ENCODE measurements around the gene NFE2L2. TPM values are rescaled to one million over a fixed set of nuclear protein-coding genes. Genes with fewer than 3 reads are reported as not detected.

Gene NFE2L2
- total RNA-seq, 1 experiment from 2014 or later = 24.2 TPM

DNA sequence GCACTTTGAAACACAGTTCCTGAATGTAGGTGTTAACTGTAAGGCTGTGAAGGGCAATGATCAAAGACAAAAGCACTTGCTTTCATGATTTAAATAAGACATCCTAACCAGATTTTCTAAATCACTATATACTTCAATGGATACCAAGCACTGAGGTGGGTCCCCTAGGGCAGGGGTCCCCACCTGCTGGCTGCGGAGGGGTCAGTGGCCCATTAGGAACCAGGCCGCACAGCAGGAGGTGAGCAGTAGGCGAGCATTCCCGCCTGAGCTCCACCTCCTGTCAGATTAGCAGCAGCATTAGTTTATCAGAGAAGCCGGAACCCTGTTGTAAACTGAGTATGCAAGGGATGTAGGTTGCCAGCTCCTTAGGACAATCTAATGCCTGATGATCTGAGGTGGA, 7.1 kb downstream of the NFE2L2 start:
- H4K20me1 ChIP-seq (ENCODE audit: low read length) = peaks cover 87% of the 10 kb centered on the region
- H3K27ac ChIP-seq (ENCODE audit: low read length) = no peak overlapping the region
- intact Hi-C loops (cut with micrococcal nuclease) = no loop called here
- no peaks in the 10 kb centered on the region for H3F3A ChIP-seq (ENCODE audit: low read length, unreplicated experiment)
- no peak overlapping the region for H3K9ac ChIP-seq (ENCODE audit: low read length)
- H3K4me3 ChIP-seq (ENCODE audit: low read length) = no peak overlapping the region
- POLR2A ChIA-PET (ENCODE audit: unreplicated experiment) = interaction anchor here (0.5 kb wide), 1 partner anchor 76 kb away, joined by 5 read pairs; no protein-coding TSS in a partner anchor
- H3K4me2 ChIP-seq (ENCODE audit: low read length) = no peak overlapping the region
- no peaks in the 10 kb centered on the region for H3K27me3 ChIP-seq (ENCODE audit: low read length)
- peaks cover 100% of the 10 kb centered on the region for H3K79me2 ChIP-seq (ENCODE audit: low read length)
- DNase-seq (no peak), ATAC-seq (no peak)
- H3K36me3 ChIP-seq (ENCODE audit: low read depth, low read length) = peaks cover 17% of the 10 kb centered on the region; the same call in 1 of the 2 replicates
- TF ChIP-seq EZH2 (IDR thresholded peaks at IDR 0.05; ENCODE audit: low read length, unreplicated experiment) (no peak), EZH2phosphoT487 (IDR thresholded peaks at IDR 0.05; ENCODE audit: borderline replicate concordance, low read length) (no peak)
- H3K4me1 ChIP-seq (ENCODE audit: insufficient read depth, low read length) = peaks cover 20% of the 10 kb centered on the region
- no peaks in the 10 kb centered on the region for H3K9me2 ChIP-seq (replicated peaks; ENCODE audit: low read length)
- no peak overlapping the region for H2AFZ ChIP-seq (ENCODE audit: low read length)
- CTCF ChIA-PET = no interaction called here
- no peaks in the 10 kb centered on the region for H3K9me3 ChIP-seq (ENCODE audit: low read length)
- BruUV-seq (replicated peaks) = no TSS peak

DNA sequence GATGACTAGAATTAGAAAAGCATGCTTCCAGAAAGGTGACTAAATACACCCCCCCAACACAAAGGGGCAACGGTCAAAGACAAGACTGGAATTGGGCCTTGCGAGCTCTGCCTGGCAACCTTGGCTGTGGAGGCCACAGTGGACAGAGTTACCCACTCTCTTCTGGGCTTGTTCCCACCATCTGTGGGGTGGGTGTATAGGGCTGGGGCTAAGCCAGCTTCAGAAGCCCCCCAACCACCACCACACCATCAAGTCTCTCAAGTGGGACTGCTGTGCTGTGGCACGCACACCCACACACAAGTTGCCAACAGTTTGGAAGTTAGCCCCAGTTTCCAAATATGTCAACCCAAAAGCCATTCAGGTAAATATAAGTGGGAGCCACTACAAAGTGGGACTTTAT, 7.8 kb downstream of the NFE2L2 start:
- H3K4me3 ChIP-seq (ENCODE audit: low read length) = no peak overlapping the region
- DNase-seq (no peak), ATAC-seq (no peak)
- peaks cover 18% of the 10 kb centered on the region for H3K4me1 ChIP-seq (ENCODE audit: insufficient read depth, low read length)
- no peak for TF ChIP-seq EZH2phosphoT487 (IDR thresholded peaks at IDR 0.05; ENCODE audit: borderline replicate concordance, low read length)
- no peak for TF ChIP-seq EZH2 (IDR thresholded peaks at IDR 0.05; ENCODE audit: low read length, unreplicated experiment)
- BruUV-seq (replicated peaks) = no TSS peak
- intact Hi-C loops (cut with micrococcal nuclease) = no loop called here
- H3K9me2 ChIP-seq (replicated peaks; ENCODE audit: low read length) = no peaks in the 10 kb centered on the region
- H3K36me3 ChIP-seq (ENCODE audit: low read depth, low read length) = peaks cover 17% of the 10 kb centered on the region; the same call in 1 of the 2 replicates
- H3K4me2 ChIP-seq (ENCODE audit: low read length) = no peak overlapping the region
- no peak overlapping the region for H3K27ac ChIP-seq (ENCODE audit: low read length)
- no peak overlapping the region for H3K9ac ChIP-seq (ENCODE audit: low read length)
- peaks cover 100% of the 10 kb centered on the region for H3K79me2 ChIP-seq (ENCODE audit: low read length)
- ChIA-PET CTCF (no interaction called here), POLR2A (ENCODE audit: unreplicated experiment) (no interaction called here)
- no peaks in the 10 kb centered on the region for H3K27me3 ChIP-seq (ENCODE audit: low read length)
- H4K20me1 ChIP-seq (ENCODE audit: low read length) = peaks cover 85% of the 10 kb centered on the region
- no peaks in the 10 kb centered on the region for H3F3A ChIP-seq (ENCODE audit: low read length, unreplicated experiment)
- H3K9me3 ChIP-seq (ENCODE audit: low read length) = no peaks in the 10 kb centered on the region
- H2AFZ ChIP-seq (ENCODE audit: low read length) = no peak overlapping the region

DNA sequence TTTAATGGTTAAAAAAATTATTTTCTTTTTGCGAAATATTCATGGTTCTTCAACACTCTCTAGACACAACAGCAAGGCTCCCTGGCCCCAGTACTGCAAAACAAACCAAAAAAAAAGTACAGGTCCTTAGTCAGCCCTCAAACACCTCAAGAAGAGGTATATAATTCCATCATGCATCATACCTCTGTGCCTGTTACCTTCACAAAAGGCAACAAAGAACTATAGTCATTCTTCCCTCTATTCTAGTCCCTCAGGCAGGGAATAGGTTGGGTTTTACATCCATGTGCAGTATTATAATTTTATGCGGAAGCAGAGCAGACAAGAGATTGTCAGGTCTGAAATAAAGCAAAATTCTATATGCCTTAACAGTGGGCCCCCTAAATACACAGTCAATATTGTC, 8.5 kb downstream of the NFE2L2 start:
- CTCF ChIA-PET = interaction anchor here (0.6 kb wide), 1 partner anchor 29 kb away, joined by 9 read pairs; no protein-coding TSS in a partner anchor
- TF ChIP-seq, protein P1, sequence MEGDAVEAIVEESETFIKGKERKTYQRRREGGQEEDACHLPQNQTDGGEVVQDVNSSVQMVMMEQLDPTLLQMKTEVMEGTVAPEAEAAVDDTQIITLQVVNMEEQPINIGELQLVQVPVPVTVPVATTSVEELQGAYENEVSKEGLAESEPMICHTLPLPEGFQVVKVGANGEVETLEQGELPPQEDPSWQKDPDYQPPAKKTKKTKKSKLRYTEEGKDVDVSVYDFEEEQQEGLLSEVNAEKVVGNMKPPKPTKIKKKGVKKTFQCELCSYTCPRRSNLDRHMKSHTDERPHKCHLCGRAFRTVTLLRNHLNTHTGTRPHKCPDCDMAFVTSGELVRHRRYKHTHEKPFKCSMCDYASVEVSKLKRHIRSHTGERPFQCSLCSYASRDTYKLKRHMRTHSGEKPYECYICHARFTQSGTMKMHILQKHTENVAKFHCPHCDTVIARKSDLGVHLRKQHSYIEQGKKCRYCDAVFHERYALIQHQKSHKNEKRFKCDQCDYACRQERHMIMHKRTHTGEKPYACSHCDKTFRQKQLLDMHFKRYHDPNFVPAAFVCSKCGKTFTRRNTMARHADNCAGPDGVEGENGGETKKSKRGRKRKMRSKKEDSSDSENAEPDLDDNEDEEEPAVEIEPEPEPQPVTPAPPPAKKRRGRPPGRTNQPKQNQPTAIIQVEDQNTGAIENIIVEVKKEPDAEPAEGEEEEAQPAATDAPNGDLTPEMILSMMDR (conservative IDR thresholded peaks at IDR 0.05; ENCODE audit: low read depth, low read length) = no peak
- TF ChIP-seq EZH2phosphoT487 (IDR thresholded peaks at IDR 0.05; ENCODE audit: borderline replicate concordance, low read length) (no peak), EZH2 (IDR thresholded peaks at IDR 0.05; ENCODE audit: low read length, unreplicated experiment) (no peak)

More for the DNA sequence above, 8.5 kb downstream of the NFE2L2 start:
- H3K4me1 ChIP-seq (ENCODE audit: insufficient read depth, low read length) = peaks cover 16% of the 10 kb centered on the region
- no peak overlapping the region for H3K4me2 ChIP-seq (ENCODE audit: low read length)
- POLR2A ChIA-PET (ENCODE audit: unreplicated experiment) = no interaction called here
- no peaks in the 10 kb centered on the region for H3F3A ChIP-seq (ENCODE audit: low read length, unreplicated experiment)
- no peaks in the 10 kb centered on the region for H3K27me3 ChIP-seq (ENCODE audit: low read length)
- no peak overlapping the region for H3K4me3 ChIP-seq (ENCODE audit: low read length)
- no peaks in the 10 kb centered on the region for H3K9me2 ChIP-seq (replicated peaks; ENCODE audit: low read length)
- ATAC-seq = no peak
- peaks cover 100% of the 10 kb centered on the region for H3K79me2 ChIP-seq (ENCODE audit: low read length)
- no peak for DNase-seq
- H3K9me3 ChIP-seq (ENCODE audit: low read length) = no peaks in the 10 kb centered on the region
- no peak overlapping the region for H2AFZ ChIP-seq (ENCODE audit: low read length)
- H3K36me3 ChIP-seq (ENCODE audit: low read depth, low read length) = peaks cover 17% of the 10 kb centered on the region; the same call in 1 of the 2 replicates
- peaks cover 84% of the 10 kb centered on the region for H4K20me1 ChIP-seq (ENCODE audit: low read length)
- H3K9ac ChIP-seq (ENCODE audit: low read length) = no peak overlapping the region
- intact Hi-C loops (cut with micrococcal nuclease) = no loop called here
- BruUV-seq (replicated peaks) = no TSS peak
- H3K27ac ChIP-seq (ENCODE audit: low read length) = no peak overlapping the region

All from PC-3 (cell line).